BLaER1 treated with 17β-estradiol and CSF1 and Interleukin-3, amounts not matched to agents 10 nM and 100 nM (cell line): ENCODE results near the gene SELENOW.

Source experiments
- H3K27ac ChIP-seq, 11 experiments: shearing (Covaris generic); formaldehyde crosslinking; 2 replicates each; pipeline ENCODE4 v1.8.1; 2022
- H3K27me3 ChIP-seq, 11 experiments: shearing (Covaris generic); formaldehyde crosslinking; 2 replicates each; pipeline ENCODE4 v1.8.1; 2022
- H3K36me3 ChIP-seq, 11 experiments: shearing (Covaris generic); formaldehyde crosslinking; 2 replicates each; pipeline ENCODE4 v1.8.1; 2022
- H3K4me1 ChIP-seq, 10 experiments: shearing (Covaris generic); formaldehyde crosslinking; 2 replicates each; pipeline ENCODE4 v1.8.1; 2022
- H3K4me2 ChIP-seq, 11 experiments: shearing (Covaris generic); formaldehyde crosslinking; 2 replicates each; pipeline ENCODE4 v1.8.1; 2022
- H3K4me3 ChIP-seq, 10 experiments: shearing (Covaris generic); formaldehyde crosslinking; 2 replicates each; pipeline ENCODE4 v1.8.1; 2022
- H3K9ac ChIP-seq, 11 experiments: shearing (Covaris generic); formaldehyde crosslinking; 2 replicates each; pipeline ENCODE4 v1.8.1; 2022
- H3K9me3 ChIP-seq, 11 experiments: shearing (Covaris generic); formaldehyde crosslinking; replicated peaks in 1 of 11; 2 replicates each; pipeline ENCODE4 v1.8.1; 2022
- H4K20me1 ChIP-seq, 11 experiments: shearing (Covaris generic); formaldehyde crosslinking; 2 replicates each; pipeline ENCODE4 v1.8.1; 2022
- Cebpa-rat ChIP-seq, 11 experiments: shearing (Covaris generic); IDR thresholded peaks; 2 replicates each; pipeline ENCODE4 v1.8.1; 2022

The SELENOW gene

GRCh38 chr19:47778049-47778953 lies at the start of gene SELENOW:
TSS of gene SELENOW (plus strand) at chr19:47778703. CDS start at chr19:47778786, 83 bp downstream.
- Histone ChIP-seq H3K4me2 (peak within 1 kb of the TSS; percentile 84 to 97 (median 92)), H3K4me1 (peaks cover 15 to 27% (median 21%) of the 10 kb centered on the region in 10 experiments), H3K9ac (peak within 1 kb of the TSS; percentile 90 to 99 (median 96)), H3K36me3 (peaks cover 13 to 32% (median 27%) of the 10 kb centered on the region in 11 experiments; a peak in 21 of 22 replicates), H3K27ac (peak within 1 kb of the TSS; percentile 91 to 99 (median 97)), H3K9me3 (no peaks in the 10 kb centered on the region), H3K27me3 (no peaks in the 10 kb centered on the region), H3K4me3 (peak within 1 kb of the TSS; percentile 80 to 96 (median 90)), H4K20me1 (peaks cover 0 to 40% (median 5%) of the 10 kb centered on the region in 11 experiments; a peak in 9 of 22 replicates)
- TF ChIP-seq Cebpa-rat (IDR thresholded peaks at IDR 0.05) = no peak

GRCh38 chr19:47729468-47729798 lies 49.1 kb upstream of the SELENOW start:
- no peaks in the 10 kb centered on the region for H3K36me3 ChIP-seq
- no peak for TF ChIP-seq Cebpa-rat (IDR thresholded peaks at IDR 0.05)
- peak overlapping the region; percentile 63 to 90 (median 78) for H3K4me2 ChIP-seq
- peak overlapping the region in 8 of 10 experiments; percentile 26 to 60 (median 41); a peak in 14 of 20 replicates for H3K4me3 ChIP-seq
- H3K9ac ChIP-seq = peak overlapping the region in 10 of 11 experiments; percentile 5 to 58 (median 30); a peak in 10 of 22 replicates
- H3K4me1 ChIP-seq = peaks cover 12 to 37% (median 28%) of the 10 kb centered on the region in 10 experiments
- peaks cover 0 to 13% (median 5%) of the 10 kb centered on the region in 11 experiments; a peak in 8 of 22 replicates for H3K27me3 ChIP-seq
- peaks cover 0 to 11% (median 0%) of the 10 kb centered on the region in 11 experiments; a peak in 2 of 22 replicates for H3K9me3 ChIP-seq
- no peaks in the 10 kb centered on the region for H4K20me1 ChIP-seq
- H3K27ac ChIP-seq = peak overlapping the region in 6 of 11 experiments; percentile 0 to 55 (median 34); a peak in 8 of 22 replicates

- Histone ChIP-seq H3K4me2 (peak overlapping the region; percentile 63 to 90 (median 78)), H3K4me3 (peak overlapping the region in 8 of 10 experiments; percentile 26 to 60 (median 41); a peak in 15 of 20 replicates)
Observed at GRCh38 chr19:47729799-47730520, 48.5 kb upstream of the SELENOW start.

GRCh38 chr19:47730521-47730889 lies 48.0 kb upstream of the SELENOW start:
- no peaks in the 10 kb centered on the region for H3K36me3 ChIP-seq
- H3K27ac ChIP-seq = no peak overlapping the region; a peak in 1 of 22 replicates
- no peak overlapping the region; a peak in 2 of 20 replicates for H3K4me3 ChIP-seq
- peaks cover 0 to 13% (median 5%) of the 10 kb centered on the region in 11 experiments; a peak in 8 of 22 replicates for H3K27me3 ChIP-seq
- H4K20me1 ChIP-seq = no peaks in the 10 kb centered on the region
- H3K4me2 ChIP-seq = peak overlapping the region in 10 of 11 experiments; percentile 63 to 90 (median 75); a peak in 15 of 22 replicates
- no peak for TF ChIP-seq Cebpa-rat (IDR thresholded peaks at IDR 0.05)
- peaks cover 12 to 37% (median 27%) of the 10 kb centered on the region in 10 experiments for H3K4me1 ChIP-seq
- no peak overlapping the region for H3K9ac ChIP-seq
- H3K9me3 ChIP-seq = peaks cover 0 to 11% (median 0%) of the 10 kb centered on the region in 11 experiments; a peak in 2 of 22 replicates

More at GRCh38 chr19:47729799-47730520, 48.5 kb upstream of the SELENOW start:
- Histone ChIP-seq H3K4me1 (peaks cover 12 to 37% (median 28%) of the 10 kb centered on the region in 10 experiments), H3K27ac (peak overlapping the region in 6 of 11 experiments; percentile 0 to 55 (median 34); a peak in 8 of 22 replicates), H3K9me3 (peaks cover 0 to 11% (median 0%) of the 10 kb centered on the region in 11 experiments; a peak in 2 of 22 replicates), H3K27me3 (peaks cover 0 to 13% (median 5%) of the 10 kb centered on the region in 11 experiments; a peak in 8 of 22 replicates), H3K36me3 (no peaks in the 10 kb centered on the region), H4K20me1 (no peaks in the 10 kb centered on the region), H3K9ac (peak overlapping the region in 10 of 11 experiments; percentile 5 to 58 (median 30); a peak in 10 of 22 replicates)
- TF ChIP-seq Cebpa-rat (IDR thresholded peaks at IDR 0.05) = no peak

GRCh38 chr19:47730910-47731309 lies 47.6 kb upstream of the SELENOW start:
- Histone ChIP-seq H3K27ac (no peak overlapping the region), H3K36me3 (no peaks in the 10 kb centered on the region), H3K9ac (no peak overlapping the region)

GRCh38 chr19:47735131-47735530 lies 43.4 kb upstream of the SELENOW start:
- H3K9me3 ChIP-seq = no peaks in the 10 kb centered on the region
- no peak overlapping the region for H3K4me2 ChIP-seq
- TF ChIP-seq Cebpa-rat (IDR thresholded peaks at IDR 0.05) = no peak
- H4K20me1 ChIP-seq = no peaks in the 10 kb centered on the region
- H3K27me3 ChIP-seq = no peaks in the 10 kb centered on the region; a peak in 3 of 22 replicates
- no peak overlapping the region for H3K4me3 ChIP-seq
- H3K9ac ChIP-seq = no peak overlapping the region
- H3K4me1 ChIP-seq = peaks cover 0 to 13% (median 8%) of the 10 kb centered on the region in 10 experiments; a peak in 15 of 20 replicates
- H3K36me3 ChIP-seq = no peaks in the 10 kb centered on the region
- H3K27ac ChIP-seq = no peak overlapping the region

More at GRCh38 chr19:47730910-47731309, 47.6 kb upstream of the SELENOW start:
- no peaks in the 10 kb centered on the region for H4K20me1 ChIP-seq
- H3K4me1 ChIP-seq = peaks cover 12 to 33% (median 23%) of the 10 kb centered on the region in 10 experiments
- no peak for TF ChIP-seq Cebpa-rat (IDR thresholded peaks at IDR 0.05)
- H3K9me3 ChIP-seq = peaks cover 0 to 10% (median 0%) of the 10 kb centered on the region in 11 experiments; a peak in 2 of 22 replicates
- H3K4me2 ChIP-seq = peak overlapping the region in 2 of 11 experiments; percentile 63 to 70; a peak in 2 of 22 replicates
- peaks cover 0 to 13% (median 5%) of the 10 kb centered on the region in 11 experiments; a peak in 8 of 22 replicates for H3K27me3 ChIP-seq
- H3K4me3 ChIP-seq = no peak overlapping the region

- peak overlapping the region in 9 of 11 experiments; percentile 52 to 87 (median 78); a peak in 15 of 22 replicates for H3K4me2 ChIP-seq
- H3K27me3 ChIP-seq = no peaks in the 10 kb centered on the region
- H3K4me1 ChIP-seq = peaks cover 26 to 60% (median 58%) of the 10 kb centered on the region in 10 experiments
- no peaks in the 10 kb centered on the region for H3K9me3 ChIP-seq
- H3K9ac ChIP-seq = 0 out of 22 replicates have a peak overlapping the region, but pooled peaks of 1 of the 11 experiments have one; percentile 24
- no peak overlapping the region for H3K4me3 ChIP-seq
- H4K20me1 ChIP-seq = peaks cover 0 to 2% (median 0%) of the 10 kb centered on the region in 11 experiments; a peak in 3 of 22 replicates
- no peaks in the 10 kb centered on the region for H3K36me3 ChIP-seq
- no peak for TF ChIP-seq Cebpa-rat (IDR thresholded peaks at IDR 0.05)
- H3K27ac ChIP-seq = peak overlapping the region in 4 of 11 experiments; percentile 23 to 74 (median 54); a peak in 3 of 22 replicates
Observed at GRCh38 chr19:47740866-47741519, 37.5 kb upstream of the SELENOW start.
